H9 (cell line): ENCODE results near the gene FNDC3B. TPM values are rescaled to one million over a fixed set of nuclear protein-coding genes. Genes with fewer than 3 reads are reported as not detected.
A peak's percentile ranks its signal among the peaks of the same experiment; 100 is the strongest.

Experiments
- DNase-seq: peaks from one replicate; pipeline ENCODE4 v3.0.0-alpha.2; 2017
- H2AFZ ChIP-seq: one replicate; pipeline ENCODE4 v1.6.1; 2013; ENCODE audit warnings: mild to moderate bottlenecking, low read length, control low read depth, moderate library complexity
- H2AK5ac ChIP-seq: 2 replicates; pipeline ENCODE4 v1.6.1; 2013; ENCODE audit warnings: low read length, control low read depth, mixed read lengths; ENCODE audit not compliant: insufficient read length
- H2BK120ac ChIP-seq: one replicate; pipeline ENCODE4 v1.6.1; 2013; ENCODE audit warnings: low read depth, mild to moderate bottlenecking, low read length, control low read depth, inconsistent platforms; ENCODE audit not compliant: poor library complexity, severe bottlenecking
- H2BK12ac ChIP-seq: 2 replicates; pipeline ENCODE4 v1.6.1; 2013; ENCODE audit warnings: low read length, control low read depth, mixed read lengths, low read depth; ENCODE audit not compliant: insufficient read length
- H2BK15ac ChIP-seq: 2 replicates; pipeline ENCODE4 v1.6.1; 2013; ENCODE audit warnings: low read depth, low read length, control low read depth
- H2BK20ac ChIP-seq: one replicate; pipeline ENCODE4 v1.6.1; 2013; ENCODE audit warnings: low read depth, mild to moderate bottlenecking, low read length, control low read depth, inconsistent platforms; ENCODE audit not compliant: poor library complexity, severe bottlenecking
- H2BK5ac ChIP-seq: 2 replicates; pipeline ENCODE4 v1.6.1; 2013; ENCODE audit warnings: low read length, control low read depth, mixed read lengths; ENCODE audit not compliant: insufficient read length
- H3K14ac ChIP-seq: 2 replicates; pipeline ENCODE4 v1.6.1; 2013; ENCODE audit warnings: low read length, control low read depth; ENCODE audit not compliant: insufficient read depth
- H3K18ac ChIP-seq: 2 replicates; pipeline ENCODE4 v1.6.1; 2013; ENCODE audit warnings: low read depth, mild to moderate bottlenecking, mixed read lengths, low read length, control low read depth; ENCODE audit not compliant: insufficient read length
- H3K23ac ChIP-seq: 2 replicates; pipeline ENCODE4 v1.6.1; 2013; ENCODE audit warnings: low read length, control low read depth, mixed read lengths, low read depth; ENCODE audit not compliant: insufficient read length
- H3K23me2 ChIP-seq: 2 replicates; pipeline ENCODE4 v1.6.1; 2013; ENCODE audit warnings: low read depth, mild to moderate bottlenecking, mixed read lengths, low read length, control low read depth; ENCODE audit not compliant: insufficient read length, poor library complexity, severe bottlenecking
- H3K27ac ChIP-seq: 2 replicates; pipeline ENCODE4 v1.5.1; 2013; ENCODE audit warnings: low read length, control low read depth, mixed read lengths, low read depth; ENCODE audit not compliant: insufficient read length
- H3K27me3 ChIP-seq: 2 replicates; pipeline ENCODE4 v1.6.1; 2013; ENCODE audit warnings: low read length, control low read depth, inconsistent platforms; ENCODE audit not compliant: insufficient read depth
- H3K4ac ChIP-seq: 2 replicates; pipeline ENCODE4 v1.6.1; 2013; ENCODE audit warnings: low read depth, mild to moderate bottlenecking, control low read depth, inconsistent platforms, low read length, moderate library complexity
- H3K4me1 ChIP-seq: 2 replicates; pipeline ENCODE4 v1.6.1; 2013; ENCODE audit warnings: low read length, control low read depth, inconsistent platforms; ENCODE audit not compliant: insufficient read depth
- H3K4me2 ChIP-seq: 2 replicates; pipeline ENCODE4 v1.6.1; 2013; ENCODE audit warnings: low read length, control low read depth, mixed read lengths; ENCODE audit not compliant: insufficient read length, insufficient read depth
- H3K56ac ChIP-seq: 2 replicates; pipeline ENCODE4 v1.6.1; 2013; ENCODE audit warnings: low read depth, mild to moderate bottlenecking, mixed read lengths, low read length, control low read depth; ENCODE audit not compliant: insufficient read length
- H3K79me1 ChIP-seq: 2 replicates; pipeline ENCODE4 v1.6.1; 2013; ENCODE audit warnings: low read depth, mild to moderate bottlenecking, moderate library complexity, low read length, control low read depth, inconsistent platforms; ENCODE audit not compliant: insufficient read depth, poor library complexity, severe bottlenecking
- H3K79me2 ChIP-seq: 2 replicates; pipeline ENCODE4 v1.6.1; 2013; ENCODE audit warnings: low read length, control low read depth, inconsistent platforms; ENCODE audit not compliant: insufficient read depth
- H3K9ac ChIP-seq: 2 replicates; pipeline ENCODE4 v1.6.1; 2013; ENCODE audit warnings: low read length, control low read depth, mixed read lengths; ENCODE audit not compliant: insufficient read length; ENCODE audit errors: extremely low read depth
- H3K9me3 ChIP-seq: one replicate; pipeline ENCODE4 v1.6.1; 2013; ENCODE audit warnings: low read depth, low read length, inconsistent platforms; ENCODE audit not compliant: control insufficient read depth
- H3T11ph ChIP-seq: one replicate; pipeline ENCODE4 v1.6.1; 2013; ENCODE audit warnings: mild to moderate bottlenecking, low read length, control low read depth, inconsistent platforms
- H4K20me1 ChIP-seq: one replicate; pipeline ENCODE4 v1.6.1; 2013; ENCODE audit not compliant: control insufficient read depth, insufficient read length, insufficient read depth
- H4K5ac ChIP-seq: 2 replicates; pipeline ENCODE4 v1.6.1; 2013; ENCODE audit warnings: low read depth, mild to moderate bottlenecking, mixed read lengths, low read length, control low read depth; ENCODE audit not compliant: insufficient read length
- H4K8ac ChIP-seq: replicated peaks from 2 replicates; pipeline ENCODE4 v1.6.1; 2013; ENCODE audit warnings: low read length, control low read depth, mixed read lengths, low read depth; ENCODE audit not compliant: insufficient read length
- H4K91ac ChIP-seq: 2 replicates; pipeline ENCODE4 v1.6.1; 2013; ENCODE audit warnings: low read depth, mild to moderate bottlenecking, moderate library complexity, mixed read lengths, low read length, control low read depth; ENCODE audit not compliant: insufficient read length
- H3K27ac Mint-ChIP-seq, 3 experiments: 2 replicates in 2 of 3; 3 replicates in 1 of 3; pipeline ENCODE4 v1.8.0; 2020 to 2021; ENCODE audit warnings: mixed read lengths in 3 of 3, mild to moderate bottlenecking in 1 of 3, moderate library complexity in 1 of 3
- H3K27me3 Mint-ChIP-seq: 2 replicates; pipeline ENCODE4 v1.8.0; 2021; ENCODE audit warnings: low read depth, mild to moderate bottlenecking, moderate library complexity, mixed read lengths
- H3K36me3 Mint-ChIP-seq, 3 experiments: 2 replicates in 2 of 3; 3 replicates in 1 of 3; pipeline ENCODE4 v1.8.0; 2020 to 2021; ENCODE audit warnings: low read depth in 3 of 3, mixed read lengths in 3 of 3; ENCODE audit not compliant: insufficient read depth in 1 of 3
- H3K4me1 Mint-ChIP-seq, 2 experiments: 2 replicates each; pipeline ENCODE4 v1.8.0; 2020; ENCODE audit warnings: mixed read lengths in 2 of 2
- H3K4me3 Mint-ChIP-seq, 2 experiments: 2 replicates in 1 of 2; 3 replicates in 1 of 2; pipeline ENCODE4 v1.8.0; 2020 to 2021; ENCODE audit warnings: mild to moderate bottlenecking in 2 of 2, mixed read lengths in 2 of 2, moderate library complexity in 1 of 2
- H3K9me3 Mint-ChIP-seq, 2 experiments: 2 replicates in 1 of 2; 3 replicates in 1 of 2; pipeline ENCODE4 v1.8.0; 2020; ENCODE audit warnings: mild to moderate bottlenecking in 2 of 2, mixed read lengths in 2 of 2, moderate library complexity in 1 of 2
- CTCF ChIP-seq: fragments of 200-600 bp; sonication (generic); conservative IDR thresholded peaks from 3 replicates; pipeline ENCODE4 v1.8.0; 2021; ENCODE audit warnings: antibody characterized with exemption, mild to moderate bottlenecking
- WGBS: extraction: QIAGEN DNeasy Blood & Tissue Kit; methylation state at CpG from one replicate; pipeline ENCODE4 v1.1.7; 2013; ENCODE audit warnings: missing lambda C conversion rate, low lambda C conversion rate, mixed read lengths; ENCODE audit not compliant: insufficient read length; ENCODE audit errors: extremely low coverage; 5-methylcytosine and 5-hydroxymethylcytosine counted together
- total RNA-seq: library from RNA; stranded (reverse); gene quantifications from 2 replicates; pipeline ENCODE4 v1.2.1, GENCODE V29; 2021

FNDC3B gene
- total RNA-seq, 1 experiment from 2014 or later, result 43.8 TPM

- no CpG with 5 or more reads among the region's 2 CpGs for WGBS
These were observed 316.5 kb downstream of the FNDC3B start for GRCh38 chr3:172355836-172356235.

More at GRCh38 chr3:172355836-172356235, 316.5 kb downstream of the FNDC3B start:
- Histone ChIP-seq H4K8ac (no peak overlapping the region), H4K5ac (no peak overlapping the region), H3K4ac (no peak overlapping the region), H3K79me1 (no peaks in the 10 kb centered on the region), H3K56ac (no peak overlapping the region), H4K20me1 (no peaks in the 10 kb centered on the region), H2BK12ac (no peak overlapping the region), H3K23me2 (no peaks in the 10 kb centered on the region), H2BK20ac (no peak overlapping the region), H3K9ac (no peak overlapping the region), H3K79me2 (no peaks in the 10 kb centered on the region), H2BK5ac (no peak overlapping the region), H3K4me2 (no peak overlapping the region), H3K4me1 (no peaks in the 10 kb centered on the region), H3T11ph (no peak overlapping the region), H3K23ac (no peak overlapping the region), H4K91ac (no peak overlapping the region), H2AFZ (no peak overlapping the region), H2BK120ac (no peak overlapping the region), H3K14ac (no peak overlapping the region), H2BK15ac (no peak overlapping the region), H3K9me3 (no peaks in the 10 kb centered on the region), H3K27me3 (no peaks in the 10 kb centered on the region), H3K18ac (no peak overlapping the region), H2AK5ac (no peak overlapping the region), H3K27ac (no peak overlapping the region)
- DNase-seq, result no peak
- Mint-ChIP-seq H3K27me3 (no peaks in the 10 kb centered on the region), H3K4me1 (no peaks in the 10 kb centered on the region), H3K9me3 (no peaks in the 10 kb centered on the region), H3K4me3 (no peak overlapping the region), H3K27ac (peak overlapping the region in 1 of 3 experiments; percentile 40; a peak in 2 of 7 replicates), H3K36me3 (peaks cover 35 to 37% (median 36%) of the 10 kb centered on the region in 3 experiments)
- TF ChIP-seq CTCF, result no peak
